UCSD-AML1 (cell line): ENCODE data around the gene POLD2.

Source experiments
- DNase-seq: peaks from one replicate; lab custom pipeline; 2025; ENCODE audit not compliant: unreplicated experiment; lab: John Stamatoyannopoulos, UW

The POLD2 gene

GRCh38 chr7:44103566-44103922, 19.8 kb downstream of the POLD2 start:
- no peak for DNase-seq

- DNase-seq: no peak
Measured at GRCh38 chr7:44102846-44103565, 20.3 kb downstream of the POLD2 start.

- no peak for DNase-seq
Measured at GRCh38 chr7:44101966-44102845, 21.1 kb downstream of the POLD2 start.

GRCh38 chr7:44101303-44101965, 21.9 kb downstream of the POLD2 start:
- DNase-seq: no peak

- no peak for DNase-seq
Measured at GRCh38 chr7:44100458-44101302, 22.7 kb downstream of the POLD2 start.

GRCh38 chr7:44099669-44100068, 23.7 kb downstream of the POLD2 start:
- no peak for DNase-seq

GRCh38 chr7:44098092-44099068, 25.0 kb downstream of the POLD2 start:
- DNase-seq: no peak

- DNase-seq: peak; percentile 12
Measured at GRCh38 chr7:44097064-44097932, 26.1 kb downstream of the POLD2 start.

- DNase-seq: no peak
Measured at GRCh38 chr7:44096326-44096881, 26.9 kb downstream of the POLD2 start.

- DNase-seq: no peak
Measured at GRCh38 chr7:44095781-44096180, 27.6 kb downstream of the POLD2 start.

GRCh38 chr7:44094883-44095592, 28.3 kb downstream of the POLD2 start:
- no peak for DNase-seq

GRCh38 chr7:44094365-44094764, 29.0 kb downstream of the POLD2 start:
- no peak for DNase-seq

GRCh38 chr7:44093102-44093641, 30.2 kb downstream of the POLD2 start:
- DNase-seq: no peak

- DNase-seq: no peak
Measured at GRCh38 chr7:44087911-44088838, 35.2 kb downstream of the POLD2 start.

GRCh38 chr7:44086627-44087026, 36.7 kb downstream of the POLD2 start:
- DNase-seq: no peak

- DNase-seq: no peak
Measured at GRCh38 chr7:44085546-44085945, 37.8 kb downstream of the POLD2 start.
